Stomach (tissue), 9 donors: ENCODE results near the gene CHDH. TPM values are rescaled to one million over a fixed set of nuclear protein-coding genes. Genes with fewer than 3 reads are reported as not detected.

ENCODE experiments used
- DNase-seq, 2 donors: peaks; one replicate each; pipeline versions ENCODE4 v3.0.0 to v3.0.0-alpha.2; 2013 to 2019
- H3K27ac ChIP-seq, 5 donors: fragments of 200-600 bp in 4 of 5; sonication (generic) in 4 of 5; one replicate each; pipeline ENCODE4 v1.5.1; 2013 to 2019; ENCODE audit warnings: mild to moderate bottlenecking in 1 of 5, moderate library complexity in 1 of 5
- H3K27me3 ChIP-seq, 3 donors: fragments of 200-600 bp; sonication (generic); one replicate each; pipeline ENCODE4 v1.5.1; 2017 to 2019; ENCODE audit warnings: mixed run types in 1 of 3
- H3K36me3 ChIP-seq, 4 donors: fragments of 200-600 bp; sonication (generic); 1 replicate in 3 of 4; 2 replicates in 1 of 4; pipeline ENCODE4 v1.5.1; 2016 to 2019
- H3K4me1 ChIP-seq, 4 donors: fragments of 200-600 bp; sonication (generic); one replicate each; pipeline ENCODE4 v1.5.1; 2016 to 2019
- H3K4me3 ChIP-seq, 4 donors: fragments of 200-600 bp; sonication (generic) in 3 of 4; one replicate each; pipeline ENCODE4 v1.5.1; 2016 to 2019; ENCODE audit warnings: mild to moderate bottlenecking in 1 of 4
- H3K9me3 ChIP-seq, 4 donors: fragments of 200-600 bp; sonication (generic); one replicate each; pipeline ENCODE4 v1.5.1; 2016 to 2019
- EP300 ChIP-seq: sonication (generic); formaldehyde crosslinking; IDR thresholded peaks from one replicate; pipeline ENCODE4 v1.6.1; 2017; ENCODE audit warnings: antibody characterized with exemption
- POLR2A ChIP-seq, 4 donors: fragments of 450-650 bp; IDR thresholded peaks; one replicate each; pipeline ENCODE4 v1.6.1; 2016; ENCODE audit warnings: antibody characterized with exemption in 4 of 4, control low read depth in 2 of 4, mild to moderate bottlenecking in 1 of 4, moderate library complexity in 1 of 4
- POLR2AphosphoS5 ChIP-seq, 3 donors: sonication (generic); formaldehyde crosslinking; IDR thresholded peaks; one replicate each; pipeline ENCODE4 v1.6.1; 2016; ENCODE audit warnings: antibody characterized with exemption in 3 of 3
- WGBS, 5 donors: extraction: QIAGEN DNeasy Blood & Tissue Kit in 3 of 5; methylation state at CpG; one replicate each; pipeline versions ENCODE4 v1.1.5 to v1.1.7; 2013 to 2018; 5-methylcytosine and 5-hydroxymethylcytosine counted together
- intact Hi-C: fragments of 100-400 bp; cut with DNase I; formaldehyde crosslinking; loops from one replicate; pipeline ENCODE4 v1.15.1; 2023; ENCODE audit warnings: low total_unique reads
- polyA plus RNA-seq, 3 donors: library from polyadenylated mRNA; stranded (reverse); fragments of 200-250 nt; gene quantifications; one replicate each; pipeline ENCODE4 v1.2.3, GENCODE V29; 2013
- total RNA-seq, 5 donors: library from RNA; depleted of rRNA; stranded (reverse); fragments of >200 nt; gene quantifications; one replicate each; pipeline versions ENCODE4 v1.1.0 to v1.2.3, GENCODE V29; 2014 to 2016
- TF ChIP-seq, protein P1 (sequence below), 7 experiments: fragments of 450-650 bp in 4 of 7; fragments of 200-600 bp in 3 of 7; sonication (generic) in 3 of 7; IDR thresholded peaks; one replicate each; pipeline ENCODE4 v1.5.1; 2016 to 2019; ENCODE audit warnings: antibody characterized with exemption in 7 of 7, control low read depth in 2 of 7, mild to moderate bottlenecking in 1 of 7
- donor health status: healthy with polysubstance abuse.
- donor health status: Bipolar disorder and iron deficiency.
- donor health status: healthy.

Gene CHDH
- total and polyA plus RNA-seq, 8 donors = 1.7 to 385 (median 8.4) TPM

DNA sequence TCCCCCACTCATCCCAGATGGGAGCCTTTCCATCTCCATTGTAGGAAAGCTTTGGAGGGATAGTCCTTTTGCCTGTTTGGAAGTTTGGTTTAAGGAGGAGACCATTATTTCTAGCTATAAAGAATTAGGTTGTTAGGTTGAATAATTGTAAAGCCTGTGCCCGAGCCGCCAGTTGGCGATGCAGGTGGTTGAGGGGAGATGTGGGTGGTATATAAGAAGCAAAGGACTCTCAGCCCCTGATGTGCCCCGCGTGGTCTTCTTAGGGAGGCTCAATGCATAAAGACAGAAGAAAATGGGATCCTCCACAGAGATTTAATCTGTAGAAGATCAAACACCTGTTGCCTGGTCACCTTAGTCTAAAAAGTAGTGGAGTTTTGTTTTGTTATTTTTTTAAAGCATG, 55.7 kb downstream of the CHDH start:
- no peak for TF ChIP-seq EP300
- no peak overlapping the region for H3K4me3 ChIP-seq
- WGBS, 5 donors = 87 to 97% (median 95%) methylated on average over 5 of the region's 5 CpGs
- no peaks in the 10 kb centered on the region for H3K36me3 ChIP-seq
- no peak overlapping the region for H3K27ac ChIP-seq
- no peaks in the 10 kb centered on the region for H3K9me3 ChIP-seq
- H3K4me1 ChIP-seq = no peaks in the 10 kb centered on the region
- DNase-seq = no peak
- peaks cover 0 to 5% (median 0%) of the 10 kb centered on the region in 3 donors for H3K27me3 ChIP-seq
- intact Hi-C loops = no loop called here

DNA sequence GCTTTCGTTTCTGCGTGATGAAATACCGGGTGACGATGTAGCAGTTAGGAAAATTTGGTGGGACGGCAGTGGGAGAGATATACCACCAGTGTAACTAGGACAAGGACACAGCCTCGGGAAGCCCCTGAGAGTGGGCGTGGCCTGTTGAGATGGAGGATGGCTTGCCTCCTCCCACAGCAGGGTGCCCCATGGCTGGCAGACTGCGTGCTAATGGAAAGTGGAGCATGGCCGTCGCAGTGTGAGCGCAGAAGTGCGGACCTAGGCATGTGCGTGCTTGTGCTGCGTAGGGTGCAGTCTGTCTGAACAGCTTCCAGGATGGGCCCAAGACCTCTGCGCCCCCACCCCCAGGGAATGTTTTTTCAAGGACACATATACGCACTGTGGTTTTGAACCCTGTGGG, 56.8 kb downstream of the CHDH start:
- intact Hi-C loops = no loop called here
- TF ChIP-seq POLR2AphosphoS5 (IDR thresholded peaks at IDR 0.05) = no peak
- TF ChIP-seq, protein P1, sequence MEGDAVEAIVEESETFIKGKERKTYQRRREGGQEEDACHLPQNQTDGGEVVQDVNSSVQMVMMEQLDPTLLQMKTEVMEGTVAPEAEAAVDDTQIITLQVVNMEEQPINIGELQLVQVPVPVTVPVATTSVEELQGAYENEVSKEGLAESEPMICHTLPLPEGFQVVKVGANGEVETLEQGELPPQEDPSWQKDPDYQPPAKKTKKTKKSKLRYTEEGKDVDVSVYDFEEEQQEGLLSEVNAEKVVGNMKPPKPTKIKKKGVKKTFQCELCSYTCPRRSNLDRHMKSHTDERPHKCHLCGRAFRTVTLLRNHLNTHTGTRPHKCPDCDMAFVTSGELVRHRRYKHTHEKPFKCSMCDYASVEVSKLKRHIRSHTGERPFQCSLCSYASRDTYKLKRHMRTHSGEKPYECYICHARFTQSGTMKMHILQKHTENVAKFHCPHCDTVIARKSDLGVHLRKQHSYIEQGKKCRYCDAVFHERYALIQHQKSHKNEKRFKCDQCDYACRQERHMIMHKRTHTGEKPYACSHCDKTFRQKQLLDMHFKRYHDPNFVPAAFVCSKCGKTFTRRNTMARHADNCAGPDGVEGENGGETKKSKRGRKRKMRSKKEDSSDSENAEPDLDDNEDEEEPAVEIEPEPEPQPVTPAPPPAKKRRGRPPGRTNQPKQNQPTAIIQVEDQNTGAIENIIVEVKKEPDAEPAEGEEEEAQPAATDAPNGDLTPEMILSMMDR (IDR thresholded peaks at IDR 0.05) = no peak
- no peak for TF ChIP-seq EP300
- Histone ChIP-seq H3K27ac (no peak overlapping the region), H3K27me3 (no peaks in the 10 kb centered on the region), H3K4me1 (no peaks in the 10 kb centered on the region), H3K4me3 (no peak overlapping the region), H3K36me3 (no peaks in the 10 kb centered on the region), H3K9me3 (no peaks in the 10 kb centered on the region)
- DNase-seq = no peak
- 86 to 89% (median 89%) methylated on average over 15 to 16 of the region's 16 CpGs for WGBS, 5 donors

DNA sequence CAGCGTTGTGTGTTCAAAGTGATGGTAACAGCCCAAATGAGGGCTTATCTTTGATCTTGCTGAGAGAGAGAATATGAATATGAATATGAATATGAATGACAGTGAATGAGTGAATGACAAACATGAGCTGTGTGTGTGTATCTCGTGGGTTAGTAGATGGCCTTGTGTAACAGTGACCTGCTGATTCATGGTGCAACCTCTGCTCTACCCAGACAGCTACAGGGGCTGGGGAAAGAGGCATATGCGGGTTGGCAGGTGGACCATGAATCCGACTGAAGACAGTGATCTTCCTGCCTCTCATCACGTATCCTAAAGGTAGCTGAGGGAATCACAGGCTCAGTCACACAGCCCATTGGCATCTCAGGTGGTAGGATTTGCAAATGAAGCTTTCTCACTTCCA, 58.2 kb downstream of the CHDH start:
- no peaks in the 10 kb centered on the region for H3K36me3 ChIP-seq
- TF ChIP-seq, protein P1 (IDR thresholded peaks at IDR 0.05) = no peak
- TF ChIP-seq POLR2AphosphoS5 (IDR thresholded peaks at IDR 0.05) = no peak
- no peak for TF ChIP-seq POLR2A (IDR thresholded peaks at IDR 0.05)
- TF ChIP-seq EP300 = no peak
- 64 to 76% (median 69%) methylated on average over 5 of the region's 5 CpGs for WGBS, 5 donors
- no peaks in the 10 kb centered on the region for H3K27me3 ChIP-seq
- H3K27ac ChIP-seq = no peak overlapping the region
- no peaks in the 10 kb centered on the region for H3K9me3 ChIP-seq
- no peak for DNase-seq
- H3K4me1 ChIP-seq = no peaks in the 10 kb centered on the region
- H3K4me3 ChIP-seq = no peak overlapping the region
- intact Hi-C loops = no loop called here

DNA sequence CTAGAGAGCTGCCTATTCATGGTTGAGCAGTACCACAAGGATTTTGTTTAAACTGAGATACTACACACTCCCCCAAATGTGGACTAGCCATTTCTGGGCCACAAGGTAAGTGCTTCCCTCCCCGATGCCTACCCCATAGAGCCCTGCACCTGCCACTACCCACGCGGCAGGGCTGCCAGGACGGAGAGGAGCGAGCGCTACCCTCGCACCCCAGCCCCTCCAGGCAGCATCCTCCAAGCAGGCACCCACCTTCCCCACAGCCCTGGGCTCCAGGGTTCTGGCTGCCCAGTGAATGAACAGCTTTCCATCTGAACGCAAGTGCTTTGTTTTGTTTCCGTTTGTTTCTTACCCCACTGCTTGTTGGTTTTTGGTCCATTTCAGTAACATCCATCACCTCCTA, 59.2 kb downstream of the CHDH start:
- Histone ChIP-seq H3K27ac (no peak overlapping the region), H3K4me1 (no peaks in the 10 kb centered on the region), H3K4me3 (no peak overlapping the region), H3K9me3 (no peaks in the 10 kb centered on the region), H3K27me3 (no peaks in the 10 kb centered on the region), H3K36me3 (no peaks in the 10 kb centered on the region)
- no peak for DNase-seq
- 79 to 91% (median 88%) methylated on average over 9 of the region's 9 CpGs for WGBS, 5 donors
- intact Hi-C loops = no loop called here
- TF ChIP-seq, protein P1 (IDR thresholded peaks at IDR 0.05) = no peak
- TF ChIP-seq POLR2A (IDR thresholded peaks at IDR 0.05) = no peak
- TF ChIP-seq EP300 = no peak
- no peak for TF ChIP-seq POLR2AphosphoS5 (IDR thresholded peaks at IDR 0.05)

DNA sequence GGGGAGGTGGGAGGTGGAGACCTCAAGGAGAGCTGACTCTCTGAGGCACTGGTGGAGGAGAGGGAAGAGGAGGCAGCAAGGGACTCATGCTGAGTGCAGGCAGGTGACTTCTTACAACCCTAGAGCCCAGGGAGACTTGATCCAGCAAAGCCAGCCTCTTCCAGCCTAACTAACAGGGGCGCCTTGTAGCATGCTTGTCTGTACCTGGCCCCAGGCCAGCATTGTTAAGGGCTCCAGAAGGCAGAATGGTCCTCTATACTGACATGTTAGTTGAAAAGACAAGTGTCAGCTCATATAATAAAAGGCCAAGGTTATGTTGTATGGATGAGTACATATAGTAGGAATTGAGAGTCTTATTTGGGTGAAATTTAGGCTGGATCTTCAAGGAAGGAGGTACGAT, 65.4 kb downstream of the CHDH start:
- Histone ChIP-seq H3K4me3 (no peak overlapping the region), H3K4me1 (peaks cover 0 to 7% (median 0%) of the 10 kb centered on the region in 4 donors), H3K36me3 (no peaks in the 10 kb centered on the region), H3K27me3 (no peaks in the 10 kb centered on the region), H3K27ac (no peak overlapping the region), H3K9me3 (no peaks in the 10 kb centered on the region)
- no peak for DNase-seq
- intact Hi-C loops = no loop called here
- WGBS, 5 donors = 84 to 92% (median 85%) methylated on average over 2 of the region's 2 CpGs
- TF ChIP-seq, protein P1 (IDR thresholded peaks at IDR 0.05) = no peak
- no peak for TF ChIP-seq EP300
